NCI-H146 (cell line): Measurements from ENCODE around the gene RAD51C.
"Not testable (repeated sequence)": the region's sequence is repeated elsewhere in the genome, so short reads cannot be mapped to it uniquely, and the experiment has no call there.

Source experiments
- DNase-seq: peaks from one replicate; lab custom pipeline; 2025; lab: John Stamatoyannopoulos, UW

The RAD51C gene

DNA sequence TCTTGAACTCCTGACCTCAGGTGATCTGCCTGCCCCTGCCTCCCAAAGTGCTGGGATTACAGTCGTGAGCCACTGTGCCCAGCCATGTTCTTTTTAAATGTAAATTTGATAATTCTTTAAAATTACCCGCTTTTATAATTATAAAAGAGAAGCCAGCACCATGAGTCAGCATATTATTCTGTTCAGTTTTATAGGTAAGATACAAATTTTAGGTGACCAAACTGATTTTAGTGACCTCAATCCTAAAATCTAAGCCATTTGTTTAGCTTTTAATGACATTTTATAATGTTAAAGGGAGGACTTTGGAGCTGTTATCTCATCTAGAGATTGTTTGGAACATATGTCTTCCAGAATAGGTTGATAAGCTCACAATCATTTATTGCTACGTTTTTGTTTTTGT is 42.4 kb downstream of the RAD51C start:
- DNase-seq, result no peak

GRCh38 chr17:58741121-58741625 is 48.8 kb downstream of the RAD51C start:
- DNase-seq, result no peak

DNA sequence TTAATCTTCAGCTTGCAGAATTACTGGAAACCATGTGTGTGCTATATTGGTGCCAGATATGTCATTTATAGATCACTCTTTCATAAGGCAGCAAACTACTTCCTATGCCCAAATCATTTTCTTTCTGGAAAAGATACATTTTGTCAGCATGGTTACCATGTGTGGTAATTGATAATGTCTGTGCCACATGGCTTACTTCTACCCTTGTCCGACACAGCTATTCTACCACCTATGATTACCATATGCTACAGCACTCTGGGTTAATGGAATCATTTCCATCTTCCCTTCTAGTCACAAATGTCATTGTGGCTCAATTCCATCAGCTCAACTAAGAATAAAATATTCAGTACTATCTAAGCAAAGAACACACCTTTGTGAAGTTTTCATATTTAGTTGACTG is 55.3 kb downstream of the RAD51C start:
- DNase-seq, result no peak

GRCh38 chr17:58749627-58750026 is 57.2 kb downstream of the RAD51C start:
- DNase-seq, result not testable (repeated sequence)

DNA sequence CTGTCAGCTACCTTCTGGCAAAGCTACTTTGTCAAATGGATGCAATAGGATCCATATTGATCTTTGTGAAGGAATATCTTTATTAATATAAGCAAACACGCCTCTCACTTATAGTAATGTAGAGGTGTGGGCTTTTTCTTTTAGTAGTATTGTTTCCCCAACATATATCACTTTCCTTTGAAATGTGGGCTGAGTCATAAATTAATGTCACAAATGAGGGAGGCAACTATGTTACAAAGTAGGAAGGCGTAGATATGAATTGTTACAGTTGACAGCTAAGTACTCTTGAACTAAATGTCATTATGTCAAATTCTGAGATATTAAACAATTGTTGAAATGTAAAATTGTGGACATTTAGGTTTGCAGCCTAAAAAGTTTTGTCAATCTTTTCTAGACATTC is 60.6 kb downstream of the RAD51C start:
- DNase-seq, result no peak

DNA sequence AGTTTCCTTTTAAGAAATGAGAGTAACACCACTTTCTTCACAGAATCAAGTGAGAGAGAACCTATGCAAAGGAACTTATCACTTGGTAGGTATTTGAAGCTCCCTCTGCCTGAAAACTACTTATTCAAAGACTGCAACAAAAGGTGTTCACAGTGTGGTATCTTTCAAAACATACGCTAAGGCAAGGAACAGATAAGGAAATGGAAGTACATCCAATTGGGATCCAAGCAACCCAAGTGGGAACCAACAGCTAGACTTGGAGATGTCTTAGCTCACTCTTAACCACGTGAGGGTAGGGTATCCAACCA is 62.8 kb downstream of the RAD51C start:
- DNase-seq, result no peak

- DNase-seq, result peak; percentile 97
Observed at GRCh38 chr17:58755577-58756245, 63.3 kb downstream of the RAD51C start, which contains the start of gene PPM1E. TSS of gene PPM1E (plus strand) at chr17:58755854.

GRCh38 chr17:58756246-58757161 is 64.1 kb downstream of the RAD51C start:
- peak; percentile 57 for DNase-seq

GRCh38 chr17:58757162-58757613 is 64.8 kb downstream of the RAD51C start:
- DNase-seq, result peak; percentile 10

GRCh38 chr17:58758890-58759289 is 66.5 kb downstream of the RAD51C start:
- no peak for DNase-seq

DNA sequence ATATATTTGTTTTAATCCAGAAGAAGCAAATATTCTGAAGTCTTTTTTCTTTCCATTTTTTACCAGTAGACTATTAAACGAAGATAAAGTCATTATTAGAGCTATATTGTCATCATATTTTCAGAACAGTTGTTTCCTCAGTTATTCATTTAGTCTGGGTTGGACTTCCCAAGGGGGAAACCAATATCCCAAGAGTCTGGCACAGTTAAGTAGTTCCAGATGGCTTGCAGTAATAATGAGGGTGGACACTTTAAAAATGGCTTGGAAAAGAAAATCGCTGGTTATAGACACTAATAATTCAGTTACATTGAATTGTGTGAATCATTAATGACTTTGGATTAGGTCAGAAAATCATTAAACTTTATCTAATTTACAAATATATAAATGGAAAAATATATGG is 67.1 kb downstream of the RAD51C start:
- DNase-seq, result no peak

DNA sequence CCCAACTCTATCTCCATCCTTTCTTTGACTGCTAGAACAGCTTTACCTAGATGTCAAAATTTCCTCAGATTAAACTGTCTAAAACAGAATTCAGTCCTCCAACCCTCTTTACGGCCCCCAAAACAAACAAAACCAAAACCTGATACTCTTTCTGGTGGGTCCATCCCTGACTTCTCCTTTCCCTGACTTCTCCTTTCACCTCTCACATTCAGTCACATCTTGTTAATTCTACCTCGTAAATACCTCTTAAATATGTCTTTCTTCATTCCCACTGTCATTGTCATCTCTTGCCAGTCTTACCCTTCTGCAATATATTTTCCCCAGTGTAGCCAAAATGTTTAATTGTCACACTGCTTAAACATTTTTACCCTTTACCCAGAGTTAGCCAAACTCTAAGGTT is 67.8 kb downstream of the RAD51C start:
- DNase-seq, result no peak

- no peak for DNase-seq
Observed at GRCh38 chr17:58763263-58763662, 70.9 kb downstream of the RAD51C start.

DNA sequence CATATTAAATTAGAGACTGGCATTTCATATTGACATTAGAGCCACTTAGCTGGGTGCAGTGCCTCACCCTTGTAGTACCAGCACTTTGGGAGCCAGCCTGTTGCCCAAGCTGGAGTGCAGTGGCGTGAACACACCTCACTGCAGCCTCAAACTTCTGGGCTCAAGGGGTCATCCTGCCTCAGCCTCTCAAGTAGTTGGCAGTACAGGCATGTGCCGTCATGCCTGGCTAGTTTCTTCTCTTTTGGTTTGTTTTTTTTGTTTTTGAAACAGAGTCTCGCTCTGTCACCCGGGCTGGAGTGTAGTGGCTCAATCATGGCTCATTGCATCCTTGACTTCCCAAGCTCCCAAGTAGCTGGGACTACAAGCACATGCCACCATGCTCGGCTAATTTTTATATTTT is 72.0 kb downstream of the RAD51C start:
- no peak for DNase-seq

DNA sequence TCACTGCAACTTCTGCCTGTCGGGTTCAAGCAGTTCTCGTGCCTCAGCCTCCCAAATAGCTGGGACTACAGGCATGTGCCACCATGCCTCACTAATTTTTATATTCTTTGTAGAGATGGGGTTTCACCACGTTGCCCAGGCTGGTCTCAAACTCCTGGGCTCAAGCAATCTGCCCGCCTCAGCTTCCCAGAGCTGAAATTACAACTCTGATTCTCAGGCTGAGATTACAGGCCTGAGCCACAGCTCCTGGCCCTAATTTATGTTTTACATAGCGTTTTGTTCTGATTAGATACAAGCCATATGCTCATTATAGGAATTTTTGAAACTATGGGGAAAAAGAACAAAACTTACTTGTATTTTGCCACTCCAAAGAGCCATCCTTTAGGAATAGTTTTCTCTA is 86.1 kb downstream of the RAD51C start:
- not testable (repeated sequence) for DNase-seq

- DNase-seq, result no peak
Observed at GRCh38 chr17:58779446-58779845, 87.0 kb downstream of the RAD51C start.

DNA sequence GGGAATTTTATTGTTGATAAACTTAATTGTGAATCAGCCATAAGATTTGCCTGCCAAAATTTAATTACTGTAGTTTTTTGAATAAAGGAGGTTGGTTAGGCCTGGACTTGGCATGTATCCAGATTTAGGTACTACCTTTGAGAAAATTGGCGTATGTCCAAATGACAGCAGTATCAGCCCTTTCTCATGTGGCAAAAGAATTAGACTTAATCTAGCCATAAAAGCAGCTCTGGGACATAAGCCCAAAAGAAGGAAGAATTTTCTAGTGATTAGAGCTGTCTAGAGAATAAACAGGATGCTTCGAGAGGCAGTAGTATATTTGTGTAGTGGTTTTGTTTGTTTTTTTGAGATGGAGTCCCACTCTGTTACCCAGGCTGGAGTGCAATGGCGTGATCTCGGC is 91.0 kb downstream of the RAD51C start:
- DNase-seq, result peak; percentile 80

GRCh38 chr17:58785097-58785496 is 92.7 kb downstream of the RAD51C start:
- DNase-seq, result no peak
